HG02571 (cell line): ENCODE data around the gene BAIAP2L2.
"Not testable (repeated sequence)": the region's sequence is repeated elsewhere in the genome, so short reads cannot be mapped to it uniquely, and the experiment has no call there.

Experiments
- ATAC-seq: cut with Tn5 transposase; IDR thresholded peaks from one replicate; pipeline ENCODE4 v1.9.1; 2021; ENCODE audit warnings: mild to moderate bottlenecking, moderate library complexity; ENCODE audit not compliant: unreplicated experiment

Gene BAIAP2L2

DNA sequence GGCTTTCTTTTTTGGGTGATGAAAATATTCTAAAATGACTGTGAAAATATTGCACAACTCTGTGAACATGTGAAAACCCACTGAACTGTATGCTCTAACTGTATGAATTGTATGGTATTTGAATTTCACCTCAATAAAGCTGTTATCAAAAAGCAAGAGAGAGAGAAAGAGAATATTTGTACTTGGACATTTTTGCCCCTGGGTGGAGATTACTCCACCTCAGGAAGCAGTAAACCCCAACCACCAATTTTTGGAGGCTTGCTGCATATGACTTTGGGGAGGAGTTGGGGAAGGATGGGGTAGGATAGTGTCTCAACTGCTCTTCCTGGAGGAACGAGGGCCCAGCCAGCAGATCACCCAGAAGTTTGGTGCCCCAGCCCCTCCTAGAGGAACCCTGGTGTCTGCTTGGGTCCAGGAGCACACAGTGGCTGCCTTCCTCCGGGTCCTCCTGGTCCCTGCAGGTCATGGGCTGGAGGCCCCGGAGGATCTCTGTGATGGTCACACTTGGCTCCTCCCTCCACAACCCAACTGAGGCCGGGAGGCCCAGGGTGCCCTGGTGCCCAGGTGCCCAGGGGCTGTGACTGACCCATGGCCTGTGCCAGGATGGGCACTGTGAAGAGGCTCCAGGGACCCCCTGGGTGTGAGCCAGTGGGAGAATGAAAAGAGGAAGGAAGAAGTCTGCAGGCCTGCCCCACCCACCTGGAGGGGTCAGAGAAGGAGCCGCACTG lies 68.6 kb downstream of the BAIAP2L2 start:
- no peak for ATAC-seq

DNA sequence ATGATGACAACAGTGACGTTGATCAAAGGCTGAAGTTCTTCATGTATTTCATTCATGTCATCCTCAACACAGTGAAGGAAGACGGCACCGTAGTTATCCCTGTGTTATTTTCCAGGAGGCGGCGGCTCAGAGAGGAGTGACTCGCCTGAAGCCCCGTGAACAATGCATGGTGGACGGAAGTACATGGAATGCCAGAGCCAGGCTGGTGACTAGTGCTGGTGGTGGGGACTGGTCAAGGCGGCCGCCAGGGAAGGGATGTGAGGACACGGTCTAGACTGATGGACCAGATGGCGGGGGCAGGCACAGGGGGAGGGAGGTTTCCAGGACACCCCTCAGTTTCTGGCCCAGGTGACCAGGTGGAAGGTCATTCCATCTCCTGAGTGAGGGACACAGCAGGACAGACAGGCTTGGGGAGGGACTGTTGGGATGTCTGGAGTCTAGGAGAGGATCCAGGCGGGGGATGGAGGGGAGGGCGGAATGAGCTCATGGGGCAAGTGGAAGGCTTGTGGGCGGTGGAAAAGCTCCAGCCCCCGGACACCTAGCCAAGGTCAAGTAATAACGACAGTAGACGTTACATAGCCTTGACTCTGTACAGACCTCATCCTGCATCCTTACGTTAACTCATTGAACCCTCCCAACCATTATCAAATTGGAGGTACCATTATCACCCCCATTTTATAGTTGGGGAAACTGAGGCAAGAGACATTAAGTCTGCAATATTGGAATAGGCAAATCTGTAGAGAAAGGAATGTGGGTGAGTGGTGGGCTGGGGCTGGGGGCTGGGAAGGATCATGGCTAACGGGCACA lies 69.3 kb downstream of the BAIAP2L2 start:
- no peak for ATAC-seq

DNA sequence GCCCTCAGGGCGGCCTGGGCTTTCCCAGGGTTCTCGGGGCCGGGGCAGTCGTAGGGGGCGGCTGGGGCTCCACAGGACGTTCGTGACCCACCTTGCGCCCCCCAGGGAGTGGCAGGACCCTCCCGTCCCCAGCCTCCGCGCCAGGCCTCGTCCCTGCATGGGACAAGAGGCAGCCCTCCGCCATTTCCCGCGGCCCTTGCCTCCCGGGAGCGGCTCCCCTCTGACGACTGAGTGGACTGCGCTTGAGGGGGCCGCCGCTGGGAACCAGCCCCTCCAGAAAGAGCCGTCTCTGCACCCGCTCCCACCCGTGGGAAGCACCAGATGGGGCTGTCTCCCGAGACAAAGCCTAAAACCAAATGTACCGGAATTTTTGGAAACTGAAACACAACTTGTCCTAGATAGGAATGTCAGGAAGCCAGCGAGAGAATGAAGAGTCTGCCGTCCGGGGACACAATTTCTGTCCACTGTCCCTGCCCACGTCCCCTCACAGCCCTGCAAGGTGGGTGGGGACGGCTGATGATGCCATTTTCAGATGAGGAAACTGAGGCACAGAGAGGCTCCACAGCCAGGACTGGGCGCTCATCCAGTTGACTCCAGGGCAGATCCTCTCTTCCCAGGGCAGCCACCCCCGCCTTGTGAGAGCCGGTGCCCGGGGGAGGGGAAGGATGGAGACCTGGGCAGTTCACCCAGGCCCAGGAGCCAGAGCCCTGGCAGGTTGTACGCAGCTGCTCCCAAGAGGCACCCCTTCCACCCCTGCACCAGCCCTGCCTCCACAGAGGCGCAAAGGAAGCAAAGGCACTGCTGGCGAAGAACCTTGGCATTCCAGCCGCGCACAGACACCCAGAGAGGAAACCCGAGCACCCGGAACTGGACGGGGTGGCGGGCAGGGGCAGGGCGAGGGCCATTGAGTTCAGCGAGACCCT lies 71.3 kb downstream of the BAIAP2L2 start:
- ATAC-seq: no peak

DNA sequence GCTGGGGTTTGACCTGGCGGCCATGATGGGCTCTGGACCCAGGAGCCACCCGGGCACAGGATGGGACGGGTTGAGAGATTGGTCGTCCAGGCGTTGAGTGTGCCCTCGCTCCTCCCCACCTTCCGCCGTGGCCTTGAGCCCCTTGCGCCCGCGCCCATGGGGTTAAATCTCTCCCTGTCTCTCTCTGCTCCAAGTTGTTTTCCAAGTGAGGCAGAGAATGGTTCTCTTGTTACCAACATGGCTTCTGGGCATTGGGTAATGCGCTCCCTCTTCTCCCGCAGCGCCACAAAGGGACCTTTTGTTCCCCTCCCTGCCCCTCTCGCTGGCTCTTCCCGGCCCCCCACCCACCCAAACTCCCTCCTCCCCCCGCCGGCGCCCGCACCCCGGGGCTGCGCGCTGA lies 72.1 kb downstream of the BAIAP2L2 start:
- ATAC-seq: no peak

DNA sequence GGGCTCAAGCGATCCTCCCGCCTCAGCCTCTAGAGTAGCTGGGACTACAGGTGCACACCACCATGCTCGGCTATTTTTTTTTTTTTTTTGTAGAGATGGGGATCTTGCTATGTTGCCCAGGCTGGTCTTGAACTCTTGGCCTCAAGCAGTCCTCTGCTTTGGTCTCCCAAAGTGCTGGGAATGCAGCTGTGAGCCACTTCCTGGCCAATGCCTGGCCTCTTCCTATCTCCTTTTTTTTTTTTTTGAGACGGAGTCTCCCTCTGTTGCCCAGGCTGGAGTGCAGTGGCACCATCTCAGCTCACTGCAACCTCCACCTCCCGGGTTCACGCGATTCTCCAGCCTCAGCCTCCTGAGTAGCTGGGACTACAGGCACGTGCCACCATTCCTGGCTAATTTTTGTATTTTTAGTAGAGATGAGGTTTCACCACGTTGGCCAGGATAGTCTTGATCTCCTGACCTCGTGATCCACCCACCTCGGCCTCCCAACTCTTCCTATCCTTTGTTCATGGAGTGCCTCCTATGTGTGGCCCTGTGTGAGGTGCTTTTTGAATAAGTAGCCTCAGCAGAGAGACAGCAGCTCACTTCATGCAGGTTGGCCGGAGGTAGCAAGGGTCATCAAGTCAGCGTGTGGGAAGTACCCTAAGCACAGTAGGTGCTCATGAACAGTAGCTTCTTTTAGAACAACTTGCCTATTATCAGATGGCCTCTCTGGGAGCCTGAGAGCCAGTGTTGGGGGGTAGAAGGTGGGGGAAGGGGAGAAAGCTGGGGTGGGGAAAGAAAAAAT lies 72.9 kb downstream of the BAIAP2L2 start:
- not testable (repeated sequence) for ATAC-seq

GRCh38 chr22:38036392-38037062 lies 74.0 kb downstream of the BAIAP2L2 start:
- no peak for ATAC-seq

DNA sequence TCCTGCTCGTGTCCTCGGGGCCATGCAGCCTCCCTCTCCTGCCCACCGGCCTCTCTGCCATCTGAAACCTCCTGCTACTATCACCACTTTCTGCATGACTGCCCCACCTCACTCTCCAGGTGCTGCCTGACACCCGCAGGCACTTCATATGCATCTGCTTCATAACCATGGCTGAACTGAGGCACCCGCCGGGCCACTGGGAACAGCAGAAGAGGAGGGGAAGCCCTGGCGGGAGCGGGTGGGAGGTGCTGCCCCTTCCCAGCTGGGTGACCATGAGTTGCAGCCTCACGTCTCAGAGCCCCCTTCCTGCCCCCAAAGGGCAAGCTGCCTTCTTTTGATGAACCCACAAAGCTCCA lies 75.0 kb downstream of the BAIAP2L2 start:
- no peak for ATAC-seq
